ENCODE measurements around the gene FANCM. TPM values are rescaled to one million over a fixed set of nuclear protein-coding genes. Genes with fewer than 3 reads are reported as not detected.

Gene FANCM
- total RNA-seq, 4 donors from 2014 or later: 5.1 to 12.9 (median 7.7) TPM

- Histone ChIP-seq H3K4me3 (no peak overlapping the region), H3K36me3 (peaks cover 0 to 39% (median 0%) of the 10 kb centered on the region in 3 donors), H3K27ac (no peak overlapping the region), H3K27me3 (no peaks in the 10 kb centered on the region), H3K9me3 (no peaks in the 10 kb centered on the region), H3K4me1 (no peaks in the 10 kb centered on the region)
- TF ChIP-seq CTCF (IDR thresholded peaks at IDR 0.05) (no peak), POLR2A (IDR thresholded peaks at IDR 0.05) (no peak), EP300 (IDR thresholded peaks at IDR 0.05) (no peak)
- 85 to 88% methylated on average over 3 of the region's 3 CpGs for WGBS, 2 donors
- no peak for DNase-seq (ENCODE audit: low spot score in 2 of 2)
Observed at GRCh38 chr14:45222485-45223262, 86.9 kb downstream of the FANCM start.

GRCh38 chr14:45227566-45227965 is 91.8 kb downstream of the FANCM start:
- Histone ChIP-seq H3K4me1 (no peaks in the 10 kb centered on the region), H3K9me3 (no peaks in the 10 kb centered on the region), H3K27ac (no peak overlapping the region), H3K27me3 (no peaks in the 10 kb centered on the region), H3K36me3 (peaks cover 0 to 54% (median 0%) of the 10 kb centered on the region in 3 donors), H3K4me3 (no peak overlapping the region)
- TF ChIP-seq CTCF (IDR thresholded peaks at IDR 0.05) (no peak), POLR2A (IDR thresholded peaks at IDR 0.05) (no peak), EP300 (IDR thresholded peaks at IDR 0.05) (no peak)
- WGBS, 2 donors: 95 to 98% methylated on average over 4 of the region's 4 CpGs
- no peak for DNase-seq (ENCODE audit: low spot score in 2 of 2)

GRCh38 chr14:45238988-45239387 is 103.3 kb downstream of the FANCM start:
- H3K27me3 ChIP-seq: no peaks in the 10 kb centered on the region
- H3K9me3 ChIP-seq: no peaks in the 10 kb centered on the region
- no peaks in the 10 kb centered on the region for H3K4me1 ChIP-seq
- TF ChIP-seq EP300 (IDR thresholded peaks at IDR 0.05): no peak
- no peak for TF ChIP-seq POLR2A (IDR thresholded peaks at IDR 0.05)
- TF ChIP-seq CTCF (IDR thresholded peaks at IDR 0.05): no peak
- WGBS, 2 donors: 90 to 92% methylated on average over 2 of the region's 2 CpGs
- H3K36me3 ChIP-seq: peaks cover 0 to 25% (median 0%) of the 10 kb centered on the region in 3 donors
- no peak for DNase-seq (ENCODE audit: low spot score in 2 of 2)
- H3K4me3 ChIP-seq: no peak overlapping the region
- H3K27ac ChIP-seq: no peak overlapping the region

GRCh38 chr14:45242706-45243105 is 107.0 kb downstream of the FANCM start:
- H3K27me3 ChIP-seq: no peaks in the 10 kb centered on the region
- H3K4me3 ChIP-seq: peak overlapping the region in 1 of 4 donors; percentile 8
- 46 to 56% methylated on average over 3 of the region's 3 CpGs for WGBS, 2 donors
- peak overlapping the region in 2 of 4 donors; percentile 39 to 45 for H3K27ac ChIP-seq
- TF ChIP-seq CTCF (IDR thresholded peaks at IDR 0.05): no peak
- no peak for TF ChIP-seq POLR2A (IDR thresholded peaks at IDR 0.05)
- peaks cover 0 to 10% (median 0%) of the 10 kb centered on the region in 3 donors for H3K36me3 ChIP-seq
- no peaks in the 10 kb centered on the region for H3K9me3 ChIP-seq
- DNase-seq (ENCODE audit: low spot score in 2 of 2): no peak
- no peaks in the 10 kb centered on the region for H3K4me1 ChIP-seq

- TF ChIP-seq CTCF (IDR thresholded peaks at IDR 0.05) (no peak), POLR2A (IDR thresholded peaks at IDR 0.05) (no peak), EP300 (IDR thresholded peaks at IDR 0.05) (no peak)
- 87 to 95% methylated on average over 3 of the region's 3 CpGs for WGBS, 2 donors
- H3K4me1 ChIP-seq: peaks cover 0 to 17% (median 6%) of the 10 kb centered on the region in 4 donors
- no peaks in the 10 kb centered on the region for H3K9me3 ChIP-seq
- H3K4me3 ChIP-seq: no peak overlapping the region
- no peaks in the 10 kb centered on the region for H3K36me3 ChIP-seq
- DNase-seq (ENCODE audit: low spot score in 2 of 2): no peak
- no peak overlapping the region for H3K27ac ChIP-seq
- no peaks in the 10 kb centered on the region for H3K27me3 ChIP-seq
Observed at GRCh38 chr14:45246151-45246550, 110.4 kb downstream of the FANCM start.

All from tibial nerve (tissue), 4 donors.